Vagina (tissue), 2 donors: Measurements from ENCODE around the gene PTPRK.

Experiments
- CTCF ChIP-seq, 3 experiments: fragments of 450-650 bp in 2 of 3; fragments of 200-600 bp in 1 of 3; sonication (generic) in 1 of 3; IDR thresholded peaks; one replicate each; pipeline ENCODE4 v1.5.1; 2017 to 2019; ENCODE audit warnings: antibody characterized with exemption in 3 of 3, mild to moderate bottlenecking in 2 of 3, moderate library complexity in 2 of 3
- POLR2A ChIP-seq, 2 donors: fragments of 450-650 bp; IDR thresholded peaks; one replicate each; pipeline ENCODE4 v1.6.1; 2017; ENCODE audit warnings: antibody characterized with exemption in 2 of 2, mild to moderate bottlenecking in 2 of 2, moderate library complexity in 2 of 2

GRCh38 chr6:128097009-128097408 lies 423.4 kb downstream of the PTPRK start:
- TF ChIP-seq CTCF (IDR thresholded peaks at IDR 0.05) (no peak), POLR2A (IDR thresholded peaks at IDR 0.05) (no peak)
